GM23338 (cell line): ENCODE results near the gene CD38.

Source experiments
- CREB1 ChIP-seq: fragments of 250-450 bp; sonication (Bioruptor Pico); IDR thresholded peaks from 2 replicates; pipeline ENCODE4 v1.5.0; 2020; ENCODE audit warnings: low read depth, mild to moderate bottlenecking, moderate library complexity
- EZH2 ChIP-seq: fragments of 200-600 bp; sonication (generic); IDR thresholded peaks from one replicate; pipeline ENCODE4 v1.8.0; 2017; ENCODE audit warnings: antibody characterized with exemption, mild to moderate bottlenecking, low read depth; ENCODE audit not compliant: unreplicated experiment
- EZH2phosphoT487 ChIP-seq: fragments of 200-600 bp; sonication (generic); IDR thresholded peaks from one replicate; pipeline ENCODE4 v1.8.1; 2018; ENCODE audit warnings: antibody characterized with exemption; ENCODE audit not compliant: unreplicated experiment
- JUNB ChIP-seq: IDR thresholded peaks from one replicate; pipeline ENCODE4 v1.6.1; 2016; ENCODE audit warnings: antibody characterized with exemption; ENCODE audit not compliant: unreplicated experiment
- NANOG ChIP-seq: IDR thresholded peaks from 2 replicates; pipeline ENCODE4 v1.6.1; 2016; ENCODE audit warnings: antibody characterized with exemption, borderline replicate concordance
- POLR2AphosphoS5 ChIP-seq: IDR thresholded peaks from 2 replicates; pipeline ENCODE4 v1.6.1; 2016; ENCODE audit warnings: antibody characterized with exemption, low read depth
- STAT1 ChIP-seq: IDR thresholded peaks from one replicate; pipeline ENCODE4 v1.6.1; 2016; ENCODE audit warnings: antibody characterized with exemption; ENCODE audit not compliant: unreplicated experiment
- ZNF331 ChIP-seq: fragments of 250-450 bp; sonication (Bioruptor Pico); IDR thresholded peaks from 2 replicates; pipeline ENCODE4 v1.5.0; 2020; ENCODE audit warnings: low read depth, mild to moderate bottlenecking, moderate library complexity
- TF ChIP-seq, protein P1 (sequence below), 2 experiments: fragments of 200-600 bp in 1 of 2; sonication (generic) in 1 of 2; conservative IDR thresholded peaks; 2 replicates each; pipeline versions ENCODE4 v1.5.1 to v1.6.1; 2016 to 2017; ENCODE audit warnings: antibody characterized with exemption in 2 of 2, low read depth in 2 of 2, mild to moderate bottlenecking in 2 of 2, moderate library complexity in 1 of 2
- TF ChIP-seq, protein P2 (sequence below): fragments of 250-450 bp; sonication (Bioruptor Pico); IDR thresholded peaks from 2 replicates; pipeline ENCODE4 v1.5.0; 2020; ENCODE audit warnings: mild to moderate bottlenecking, moderate library complexity
- TF ChIP-seq, protein P3 (sequence below): IDR thresholded peaks from one replicate; pipeline ENCODE4 v1.6.1; 2018; ENCODE audit warnings: antibody characterized with exemption; ENCODE audit not compliant: unreplicated experiment
- TF ChIP-seq, protein P4 (sequence below): IDR thresholded peaks from 2 replicates; pipeline ENCODE4 v1.6.1; 2016; ENCODE audit warnings: antibody characterized with exemption

DNA sequence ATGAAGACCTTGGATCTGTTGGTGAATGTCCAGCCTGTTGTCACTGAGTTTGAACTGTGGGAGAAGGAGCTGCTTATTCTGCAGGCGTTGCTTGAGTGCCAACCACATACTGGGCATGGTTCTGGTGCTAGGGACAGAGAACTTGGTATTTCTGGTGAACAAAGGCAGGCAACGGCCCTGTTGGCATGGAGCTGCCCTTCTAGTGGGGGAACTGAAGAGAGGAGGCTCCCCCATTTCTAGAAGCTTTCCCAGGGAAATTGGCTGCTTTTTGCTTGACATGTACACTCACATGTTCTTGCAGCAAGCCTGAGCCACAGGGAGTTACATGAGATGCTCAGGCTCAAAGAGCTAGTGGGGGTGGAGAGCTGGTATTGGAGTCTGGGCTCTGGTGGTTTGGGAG lies 8.9 kb upstream of the CD38 start:
- TF ChIP-seq, protein P1, sequence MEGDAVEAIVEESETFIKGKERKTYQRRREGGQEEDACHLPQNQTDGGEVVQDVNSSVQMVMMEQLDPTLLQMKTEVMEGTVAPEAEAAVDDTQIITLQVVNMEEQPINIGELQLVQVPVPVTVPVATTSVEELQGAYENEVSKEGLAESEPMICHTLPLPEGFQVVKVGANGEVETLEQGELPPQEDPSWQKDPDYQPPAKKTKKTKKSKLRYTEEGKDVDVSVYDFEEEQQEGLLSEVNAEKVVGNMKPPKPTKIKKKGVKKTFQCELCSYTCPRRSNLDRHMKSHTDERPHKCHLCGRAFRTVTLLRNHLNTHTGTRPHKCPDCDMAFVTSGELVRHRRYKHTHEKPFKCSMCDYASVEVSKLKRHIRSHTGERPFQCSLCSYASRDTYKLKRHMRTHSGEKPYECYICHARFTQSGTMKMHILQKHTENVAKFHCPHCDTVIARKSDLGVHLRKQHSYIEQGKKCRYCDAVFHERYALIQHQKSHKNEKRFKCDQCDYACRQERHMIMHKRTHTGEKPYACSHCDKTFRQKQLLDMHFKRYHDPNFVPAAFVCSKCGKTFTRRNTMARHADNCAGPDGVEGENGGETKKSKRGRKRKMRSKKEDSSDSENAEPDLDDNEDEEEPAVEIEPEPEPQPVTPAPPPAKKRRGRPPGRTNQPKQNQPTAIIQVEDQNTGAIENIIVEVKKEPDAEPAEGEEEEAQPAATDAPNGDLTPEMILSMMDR (conservative IDR thresholded peaks at IDR 0.05; ENCODE audit: low read depth in 2 of 2), result no peak
- TF ChIP-seq, protein P2, sequence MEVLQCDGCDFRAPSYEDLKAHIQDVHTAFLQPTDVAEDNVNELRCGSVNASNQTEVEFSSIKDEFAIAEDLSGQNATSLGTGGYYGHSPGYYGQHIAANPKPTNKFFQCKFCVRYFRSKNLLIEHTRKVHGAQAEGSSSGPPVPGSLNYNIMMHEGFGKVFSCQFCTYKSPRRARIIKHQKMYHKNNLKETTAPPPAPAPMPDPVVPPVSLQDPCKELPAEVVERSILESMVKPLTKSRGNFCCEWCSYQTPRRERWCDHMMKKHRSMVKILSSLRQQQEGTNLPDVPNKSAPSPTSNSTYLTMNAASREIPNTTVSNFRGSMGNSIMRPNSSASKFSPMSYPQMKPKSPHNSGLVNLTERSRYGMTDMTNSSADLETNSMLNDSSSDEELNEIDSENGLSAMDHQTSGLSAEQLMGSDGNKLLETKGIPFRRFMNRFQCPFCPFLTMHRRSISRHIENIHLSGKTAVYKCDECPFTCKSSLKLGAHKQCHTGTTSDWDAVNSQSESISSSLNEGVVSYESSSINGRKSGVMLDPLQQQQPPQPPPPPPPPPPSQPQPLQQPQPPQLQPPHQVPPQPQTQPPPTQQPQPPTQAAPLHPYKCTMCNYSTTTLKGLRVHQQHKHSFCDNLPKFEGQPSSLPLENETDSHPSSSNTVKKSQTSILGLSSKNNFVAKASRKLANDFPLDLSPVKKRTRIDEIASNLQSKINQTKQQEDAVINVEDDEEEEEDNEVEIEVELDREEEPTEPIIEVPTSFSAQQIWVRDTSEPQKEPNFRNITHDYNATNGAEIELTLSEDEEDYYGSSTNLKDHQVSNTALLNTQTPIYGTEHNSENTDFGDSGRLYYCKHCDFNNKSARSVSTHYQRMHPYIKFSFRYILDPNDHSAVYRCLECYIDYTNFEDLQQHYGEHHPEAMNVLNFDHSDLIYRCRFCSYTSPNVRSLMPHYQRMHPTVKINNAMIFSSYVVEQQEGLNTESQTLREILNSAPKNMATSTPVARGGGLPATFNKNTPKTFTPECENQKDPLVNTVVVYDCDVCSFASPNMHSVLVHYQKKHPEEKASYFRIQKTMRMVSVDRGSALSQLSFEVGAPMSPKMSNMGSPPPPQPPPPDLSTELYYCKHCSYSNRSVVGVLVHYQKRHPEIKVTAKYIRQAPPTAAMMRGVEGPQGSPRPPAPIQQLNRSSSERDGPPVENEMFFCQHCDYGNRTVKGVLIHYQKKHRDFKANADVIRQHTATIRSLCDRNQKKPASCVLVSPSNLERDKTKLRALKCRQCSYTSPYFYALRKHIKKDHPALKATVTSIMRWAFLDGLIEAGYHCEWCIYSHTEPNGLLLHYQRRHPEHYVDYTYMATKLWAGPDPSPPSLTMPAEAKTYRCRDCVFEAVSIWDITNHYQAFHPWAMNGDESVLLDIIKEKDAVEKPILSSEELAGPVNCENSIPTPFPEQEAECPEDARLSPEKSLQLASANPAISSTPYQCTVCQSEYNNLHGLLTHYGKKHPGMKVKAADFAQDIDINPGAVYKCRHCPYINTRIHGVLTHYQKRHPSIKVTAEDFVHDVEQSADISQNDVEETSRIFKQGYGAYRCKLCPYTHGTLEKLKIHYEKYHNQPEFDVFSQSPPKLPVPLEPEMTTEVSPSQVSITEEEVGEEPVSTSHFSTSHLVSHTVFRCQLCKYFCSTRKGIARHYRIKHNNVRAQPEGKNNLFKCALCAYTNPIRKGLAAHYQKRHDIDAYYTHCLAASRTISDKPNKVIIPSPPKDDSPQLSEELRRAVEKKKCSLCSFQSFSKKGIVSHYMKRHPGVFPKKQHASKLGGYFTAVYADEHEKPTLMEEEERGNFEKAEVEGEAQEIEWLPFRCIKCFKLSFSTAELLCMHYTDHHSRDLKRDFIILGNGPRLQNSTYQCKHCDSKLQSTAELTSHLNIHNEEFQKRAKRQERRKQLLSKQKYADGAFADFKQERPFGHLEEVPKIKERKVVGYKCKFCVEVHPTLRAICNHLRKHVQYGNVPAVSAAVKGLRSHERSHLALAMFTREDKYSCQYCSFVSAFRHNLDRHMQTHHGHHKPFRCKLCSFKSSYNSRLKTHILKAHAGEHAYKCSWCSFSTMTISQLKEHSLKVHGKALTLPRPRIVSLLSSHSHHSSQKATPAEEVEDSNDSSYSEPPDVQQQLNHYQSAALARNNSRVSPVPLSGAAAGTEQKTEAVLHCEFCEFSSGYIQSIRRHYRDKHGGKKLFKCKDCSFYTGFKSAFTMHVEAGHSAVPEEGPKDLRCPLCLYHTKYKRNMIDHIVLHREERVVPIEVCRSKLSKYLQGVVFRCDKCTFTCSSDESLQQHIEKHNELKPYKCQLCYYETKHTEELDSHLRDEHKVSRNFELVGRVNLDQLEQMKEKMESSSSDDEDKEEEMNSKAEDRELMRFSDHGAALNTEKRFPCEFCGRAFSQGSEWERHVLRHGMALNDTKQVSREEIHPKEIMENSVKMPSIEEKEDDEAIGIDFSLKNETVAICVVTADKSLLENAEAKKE (CRISPR knock-in tag), result no peak
- TF ChIP-seq EZH2, result no peak
- no peak for TF ChIP-seq EZH2phosphoT487
- no peak for TF ChIP-seq POLR2AphosphoS5
- no peak for TF ChIP-seq JUNB
- TF ChIP-seq ZNF331 (CRISPR knock-in tag), result no peak
- TF ChIP-seq CREB1, result no peak
- no peak for TF ChIP-seq NANOG
- TF ChIP-seq, protein P3, sequence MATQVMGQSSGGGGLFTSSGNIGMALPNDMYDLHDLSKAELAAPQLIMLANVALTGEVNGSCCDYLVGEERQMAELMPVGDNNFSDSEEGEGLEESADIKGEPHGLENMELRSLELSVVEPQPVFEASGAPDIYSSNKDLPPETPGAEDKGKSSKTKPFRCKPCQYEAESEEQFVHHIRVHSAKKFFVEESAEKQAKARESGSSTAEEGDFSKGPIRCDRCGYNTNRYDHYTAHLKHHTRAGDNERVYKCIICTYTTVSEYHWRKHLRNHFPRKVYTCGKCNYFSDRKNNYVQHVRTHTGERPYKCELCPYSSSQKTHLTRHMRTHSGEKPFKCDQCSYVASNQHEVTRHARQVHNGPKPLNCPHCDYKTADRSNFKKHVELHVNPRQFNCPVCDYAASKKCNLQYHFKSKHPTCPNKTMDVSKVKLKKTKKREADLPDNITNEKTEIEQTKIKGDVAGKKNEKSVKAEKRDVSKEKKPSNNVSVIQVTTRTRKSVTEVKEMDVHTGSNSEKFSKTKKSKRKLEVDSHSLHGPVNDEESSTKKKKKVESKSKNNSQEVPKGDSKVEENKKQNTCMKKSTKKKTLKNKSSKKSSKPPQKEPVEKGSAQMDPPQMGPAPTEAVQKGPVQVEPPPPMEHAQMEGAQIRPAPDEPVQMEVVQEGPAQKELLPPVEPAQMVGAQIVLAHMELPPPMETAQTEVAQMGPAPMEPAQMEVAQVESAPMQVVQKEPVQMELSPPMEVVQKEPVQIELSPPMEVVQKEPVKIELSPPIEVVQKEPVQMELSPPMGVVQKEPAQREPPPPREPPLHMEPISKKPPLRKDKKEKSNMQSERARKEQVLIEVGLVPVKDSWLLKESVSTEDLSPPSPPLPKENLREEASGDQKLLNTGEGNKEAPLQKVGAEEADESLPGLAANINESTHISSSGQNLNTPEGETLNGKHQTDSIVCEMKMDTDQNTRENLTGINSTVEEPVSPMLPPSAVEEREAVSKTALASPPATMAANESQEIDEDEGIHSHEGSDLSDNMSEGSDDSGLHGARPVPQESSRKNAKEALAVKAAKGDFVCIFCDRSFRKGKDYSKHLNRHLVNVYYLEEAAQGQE, result no peak
- TF ChIP-seq, protein P4, sequence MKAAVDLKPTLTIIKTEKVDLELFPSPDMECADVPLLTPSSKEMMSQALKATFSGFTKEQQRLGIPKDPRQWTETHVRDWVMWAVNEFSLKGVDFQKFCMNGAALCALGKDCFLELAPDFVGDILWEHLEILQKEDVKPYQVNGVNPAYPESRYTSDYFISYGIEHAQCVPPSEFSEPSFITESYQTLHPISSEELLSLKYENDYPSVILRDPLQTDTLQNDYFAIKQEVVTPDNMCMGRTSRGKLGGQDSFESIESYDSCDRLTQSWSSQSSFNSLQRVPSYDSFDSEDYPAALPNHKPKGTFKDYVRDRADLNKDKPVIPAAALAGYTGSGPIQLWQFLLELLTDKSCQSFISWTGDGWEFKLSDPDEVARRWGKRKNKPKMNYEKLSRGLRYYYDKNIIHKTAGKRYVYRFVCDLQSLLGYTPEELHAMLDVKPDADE, result no peak
- no peak for TF ChIP-seq STAT1
